SH-SY5Y (cell line): Measurements from ENCODE around the gene MAML1.

Experiments
- GATA2 ChIP-seq: IDR thresholded peaks from 2 replicates; pipeline ENCODE4 v1.6.1; 2011; ENCODE audit warnings: mild to moderate bottlenecking, low read depth, low read length
- GATA3 ChIP-seq: IDR thresholded peaks from 2 replicates; pipeline ENCODE4 v1.6.1; 2011; ENCODE audit warnings: low read depth, mild to moderate bottlenecking, low read length, moderate library complexity

- TF ChIP-seq GATA2 (no peak), GATA3 (no peak)
Observed at GRCh38 chr5:179732918-179733771, 523 bp downstream of the MAML1 start.
